T1000 (cell line): Measurements from ENCODE around the gene RANBP2.

Experiments used
- DNase-seq: peaks from one replicate; lab custom pipeline; 2025; ENCODE audit warnings: mixed read lengths; lab: John Stamatoyannopoulos, UW

The RANBP2 gene

GRCh38 chr2:108778857-108779256 lies 59.6 kb downstream of the RANBP2 start:
- no peak for DNase-seq

- no peak for DNase-seq
These were observed 66.7 kb downstream of the RANBP2 start for GRCh38 chr2:108786008-108786353.

- DNase-seq, result peak; percentile 74
These were observed 67.3 kb downstream of the RANBP2 start, which contains the start of gene CCDC138 for GRCh38 chr2:108786354-108787215. Gene CCDC138 (plus strand): TSS chr2:108786771. CDS start chr2:108786823, 52 bp downstream.

DNA sequence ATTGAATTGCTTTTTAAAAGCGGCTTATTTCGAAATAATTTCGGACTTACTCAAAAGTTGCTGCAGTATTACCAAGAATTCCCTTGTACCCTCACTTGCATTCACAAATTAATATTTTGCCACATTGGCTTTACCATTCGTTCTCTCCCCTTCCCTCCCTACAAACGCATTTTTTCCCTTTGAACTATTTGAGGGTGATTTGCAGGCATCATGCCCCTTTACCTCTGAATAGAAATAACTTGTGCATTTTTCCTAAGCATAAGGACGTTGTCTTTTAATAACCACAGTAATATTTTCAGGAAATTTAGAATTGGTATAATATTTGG lies 67.9 kb downstream of the RANBP2 start:
- no peak for DNase-seq

GRCh38 chr2:108803045-108803736 lies 83.9 kb downstream of the RANBP2 start:
- DNase-seq, result no peak

DNA sequence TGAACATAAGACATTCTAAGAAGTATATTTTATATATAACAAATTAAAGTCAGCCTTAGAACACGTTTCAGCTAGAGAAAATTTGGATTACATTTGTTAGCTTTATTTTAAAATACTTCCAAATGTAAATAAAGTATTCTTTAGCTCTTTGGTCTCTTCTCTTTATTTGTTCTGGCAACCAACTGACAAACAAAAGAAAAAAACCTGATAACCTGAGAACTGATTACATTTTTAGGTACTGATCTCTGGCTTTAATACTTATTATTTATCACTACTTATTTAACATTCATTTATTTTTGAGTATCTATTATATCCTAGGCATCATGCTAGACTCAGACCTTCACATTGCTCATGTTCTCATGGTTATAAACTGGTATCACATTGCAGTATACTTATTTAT lies 85.8 kb downstream of the RANBP2 start:
- no peak for DNase-seq

DNA sequence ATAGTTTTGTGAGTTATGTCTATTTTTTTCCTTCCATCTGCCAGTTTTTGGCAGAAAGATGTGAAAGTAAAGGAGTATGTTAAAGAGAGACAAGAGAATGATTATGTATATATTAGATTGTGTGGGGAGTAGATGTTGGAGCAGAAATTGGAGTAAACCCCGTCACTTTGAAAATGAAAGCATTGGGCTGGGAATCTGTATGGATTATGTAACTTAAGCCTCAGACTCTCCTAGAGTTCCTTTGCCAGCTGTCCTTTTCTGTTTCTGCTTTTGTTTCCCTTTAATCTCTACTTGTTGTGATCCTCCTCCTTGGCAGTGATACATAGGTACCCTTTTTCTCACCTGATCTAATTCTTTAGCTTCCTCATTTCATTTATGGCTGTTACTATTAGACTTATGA lies 86.5 kb downstream of the RANBP2 start:
- DNase-seq, result no peak

- no peak for DNase-seq
These were observed 87.3 kb downstream of the RANBP2 start for GRCh38 chr2:108806371-108807113.

GRCh38 chr2:108809936-108810335 lies 90.7 kb downstream of the RANBP2 start:
- DNase-seq, result no peak

DNA sequence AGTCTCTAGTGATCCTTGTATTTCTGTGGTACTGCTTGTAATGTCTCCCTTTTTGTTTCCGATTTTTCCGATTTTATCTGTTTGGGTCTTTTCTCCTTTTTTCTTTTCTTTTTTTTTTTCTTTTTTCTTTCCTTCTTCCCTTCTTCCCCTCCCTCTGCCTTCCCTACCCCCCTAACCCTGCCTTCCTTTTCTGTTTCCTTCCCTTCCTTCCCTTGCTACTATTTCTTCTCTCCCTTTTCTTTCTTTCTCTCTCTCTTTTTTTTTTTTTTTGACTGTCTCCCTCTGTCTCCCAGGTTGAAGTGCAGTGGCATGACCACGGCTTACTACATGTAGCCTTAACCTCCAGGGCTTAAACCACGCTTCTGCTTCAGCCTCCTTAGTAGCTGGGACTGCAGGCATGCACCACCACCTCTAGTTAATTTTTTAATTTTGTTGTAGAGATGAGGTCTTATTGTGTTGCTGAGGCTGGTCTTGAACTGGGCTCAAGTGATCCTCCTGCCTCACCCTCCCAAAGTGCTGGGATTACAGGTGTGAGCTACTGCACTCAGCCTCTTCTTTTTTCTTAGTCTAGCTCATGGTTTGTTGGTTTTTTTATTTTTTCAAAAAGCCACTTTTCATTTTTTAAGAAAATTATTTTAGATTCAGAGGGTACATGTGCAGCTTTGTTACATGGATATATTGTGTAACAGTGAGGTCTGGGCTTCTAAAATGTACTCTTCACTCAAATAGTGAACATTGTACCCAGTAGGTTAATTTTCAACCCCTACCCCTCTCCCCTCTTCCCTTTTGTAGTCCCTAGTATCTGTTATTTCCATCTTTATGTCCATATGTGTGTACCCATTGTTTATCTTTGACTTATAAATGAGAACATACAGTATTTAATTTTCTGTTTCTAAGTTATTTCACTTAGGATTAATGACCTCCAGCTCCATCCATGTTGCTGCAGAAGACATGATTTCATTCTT lies 92.0 kb downstream of the RANBP2 start:
- DNase-seq, result no peak

DNA sequence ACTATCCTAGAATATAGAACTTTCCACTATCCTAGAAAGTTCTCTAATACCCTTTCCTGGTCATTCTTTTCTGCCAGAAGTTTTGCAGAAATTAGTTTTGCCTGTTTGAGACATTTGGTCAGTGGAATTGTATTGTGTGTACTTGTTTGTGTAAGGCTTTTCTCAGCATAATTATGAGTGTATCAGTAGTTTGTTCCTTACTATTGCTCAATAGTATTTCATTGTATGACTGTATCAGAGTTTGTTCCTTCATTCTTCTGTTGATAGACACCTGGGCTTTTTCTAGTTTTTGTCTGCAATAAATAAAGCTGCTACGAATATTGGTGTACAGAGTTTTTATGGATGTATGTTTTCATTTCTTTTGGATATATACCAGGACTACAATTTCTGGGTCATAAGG lies 94.5 kb downstream of the RANBP2 start:
- DNase-seq, result no peak

- DNase-seq, result no peak
These were observed 101.2 kb downstream of the RANBP2 start for GRCh38 chr2:108820482-108820881.

DNA sequence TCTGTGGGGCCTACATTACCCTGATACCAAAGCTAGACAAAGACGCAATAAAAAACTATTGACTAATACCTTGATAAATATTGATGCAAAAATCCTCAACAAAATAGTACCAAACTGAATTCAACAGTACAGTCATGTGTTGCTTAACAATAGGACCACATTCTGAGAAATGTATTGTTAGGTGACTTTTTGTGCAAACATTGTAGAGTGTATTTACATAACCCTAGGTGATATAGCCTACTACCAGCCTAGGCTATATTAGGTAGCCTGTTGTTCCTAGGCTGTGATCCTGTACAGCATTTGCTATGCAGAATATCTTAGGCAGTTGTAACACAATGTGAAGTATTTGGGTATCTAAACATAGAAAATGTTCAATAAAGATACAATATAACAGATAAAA lies 104.0 kb downstream of the RANBP2 start:
- DNase-seq, result no peak

- no peak for DNase-seq
These were observed 105.2 kb downstream of the RANBP2 start for GRCh38 chr2:108824316-108825070.

GRCh38 chr2:108825254-108825653 lies 106.0 kb downstream of the RANBP2 start:
- DNase-seq, result no peak

- DNase-seq, result no peak
These were observed 106.5 kb downstream of the RANBP2 start for GRCh38 chr2:108825736-108826135.

GRCh38 chr2:108829578-108830310 lies 110.5 kb downstream of the RANBP2 start:
- DNase-seq, result no peak

DNA sequence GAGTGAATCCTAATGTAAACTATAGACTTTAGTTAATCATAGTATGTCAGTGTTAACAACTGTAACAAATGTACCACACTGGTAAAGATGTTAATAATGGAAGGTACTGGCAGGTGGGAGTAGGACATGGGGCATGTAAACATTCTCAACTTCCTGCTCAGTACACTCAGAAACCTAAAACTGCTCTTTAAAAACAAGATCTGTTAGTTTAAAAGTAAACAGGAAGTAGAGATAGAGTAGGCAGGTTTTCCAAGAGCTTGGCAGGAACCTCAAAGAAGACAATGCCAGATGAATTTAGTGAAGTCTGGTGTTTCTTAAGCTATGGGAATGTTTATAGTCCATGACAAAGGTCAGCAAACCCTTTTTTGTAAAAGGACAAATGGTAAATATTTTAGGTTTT lies 113.9 kb downstream of the RANBP2 start:
- DNase-seq, result no peak

GRCh38 chr2:108834620-108835019 lies 115.3 kb downstream of the RANBP2 start:
- DNase-seq, result no peak

DNA sequence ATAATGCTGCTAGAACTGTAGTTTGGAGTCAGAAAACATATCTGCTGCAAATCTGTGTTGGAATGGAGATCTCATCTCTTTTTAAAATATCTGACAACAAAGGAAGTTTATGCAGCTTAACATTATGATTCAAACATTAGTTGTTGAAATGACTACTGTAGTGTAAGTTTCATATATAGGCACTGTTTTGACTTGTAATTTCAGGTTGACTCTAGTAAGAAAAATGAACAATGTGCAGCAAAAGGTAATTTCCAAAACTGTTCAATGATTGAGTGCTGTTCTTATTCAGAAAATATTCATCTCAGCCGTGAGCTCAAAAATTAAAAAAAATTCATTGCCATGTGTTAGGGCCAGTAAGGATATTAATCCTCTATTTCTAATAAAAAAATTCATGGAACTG lies 115.8 kb downstream of the RANBP2 start:
- DNase-seq, result no peak
